HepG2 (cell line): Measurements from ENCODE around the gene COMMD7. TPM values are rescaled to one million over a fixed set of nuclear protein-coding genes. Genes with fewer than 3 reads are reported as not detected.

Experiments
- DNMT3B ChIP-seq: conservative IDR thresholded peaks from 2 replicates; pipeline ENCODE4 v1.6.1; 2016; ENCODE audit warnings: missing biosample characterization, control low read depth
- KAT7 ChIP-seq: IDR thresholded peaks from 2 replicates; pipeline ENCODE4 v1.6.1; 2018; ENCODE audit warnings: borderline replicate concordance, missing compliant biosample characterization
- NONO ChIP-seq, 2 experiments: fragments of 450-650 bp in 1 of 2; sonication (generic) in 1 of 2; formaldehyde crosslinking in 1 of 2; IDR thresholded peaks in 1 of 2; conservative IDR thresholded peaks in 1 of 2; 2 replicates each; pipeline versions ENCODE4 v1.6.1 to v1.8.0; 2017 to 2022; ENCODE audit warnings: mild to moderate bottlenecking in 1 of 2, missing genetic modification reagents in 1 of 2, moderate library complexity in 1 of 2
- PCBP1 ChIP-seq: fragments of 200-400 bp; formaldehyde crosslinking; IDR thresholded peaks from 2 replicates; pipeline ENCODE4 v1.6.1; 2017; ENCODE audit warnings: mild to moderate bottlenecking, low read depth, low read length, borderline replicate concordance
- SOX6 ChIP-seq, 2 experiments: fragments of 450-650 bp in 1 of 2; sonication (generic) in 1 of 2; formaldehyde crosslinking in 1 of 2; IDR thresholded peaks; 2 replicates each; pipeline versions ENCODE4 v1.4.0 to v1.6.1; 2017 to 2020; ENCODE audit warnings: antibody characterized with exemption in 1 of 2, mild to moderate bottlenecking in 1 of 2, missing genetic modification reagents in 1 of 2
- SRY ChIP-seq: sonication (generic); formaldehyde crosslinking; IDR thresholded peaks from 2 replicates; pipeline ENCODE4 v1.8.0; 2022; ENCODE audit warnings: mild to moderate bottlenecking, missing genetic modification reagents
- YEATS4 ChIP-seq: sonication (generic); formaldehyde crosslinking; IDR thresholded peaks from 2 replicates; pipeline ENCODE4 v1.4.0; 2020; ENCODE audit warnings: missing genetic modification reagents, borderline replicate concordance
- ZNF253 ChIP-seq: sonication (generic); formaldehyde crosslinking; IDR thresholded peaks from 2 replicates; pipeline ENCODE4 v1.8.0; 2022; ENCODE audit warnings: mild to moderate bottlenecking, missing genetic modification reagents, borderline replicate concordance
- polyA plus RNA-seq, 8 experiments: library from polyadenylated mRNA; depleted of rRNA in 3 of 8; stranded (reverse) in 7 of 8; unstranded in 1 of 8; fragments of >200 nt; fragmentation: Illumina TruSeq in 4 of 8; extraction: Trizol in 4 of 8; gene quantifications; 2 replicates each; pipeline versions ENCODE4 v1.2.1 to v1.2.3, GENCODE V29; 2011 to 2016; ENCODE audit warnings: low read depth in 4 of 8, missing spikeins in 1 of 8, mixed read lengths in 1 of 8; ENCODE audit not compliant: insufficient read depth in 1 of 8
- total RNA-seq, 5 experiments: library from RNA; depleted of rRNA; stranded (reverse); fragments of >200 nt; fragmentation: Illumina TruSeq; extraction: Trizol; gene quantifications; 2 replicates each; pipeline ENCODE4 v1.2.3, GENCODE V29; 2016; ENCODE audit warnings: low read depth in 1 of 5
- TF ChIP-seq, protein P1 (sequence below): sonication (generic); formaldehyde crosslinking; IDR thresholded peaks from 2 replicates; pipeline ENCODE4 v1.8.1; 2023; ENCODE audit warnings: mild to moderate bottlenecking, missing genetic modification reagents
- TF ChIP-seq, protein P2 (sequence below): sonication (generic); formaldehyde crosslinking; conservative IDR thresholded peaks from 2 replicates; pipeline ENCODE4 v1.5.0; 2020; ENCODE audit warnings: missing genetic modification reagents
- TF ChIP-seq, protein P3 (sequence below): sonication (generic); formaldehyde crosslinking; IDR thresholded peaks from 2 replicates; pipeline ENCODE4 v1.5.0; 2020; ENCODE audit warnings: mild to moderate bottlenecking, missing genetic modification reagents
- TF ChIP-seq, protein P4 (sequence below): sonication (generic); formaldehyde crosslinking; IDR thresholded peaks from one replicate; pipeline ENCODE4 v1.5.1; 2020; ENCODE audit warnings: mild to moderate bottlenecking, missing genetic modification reagents; ENCODE audit errors: not compliant biosample characterization

Gene COMMD7
- total and polyA plus RNA-seq, 2 of the 13 experiments (the other 11 are each of a cell fraction or from before 2014, with no cell fraction given) = 42.1 to 53.3 TPM

DNA sequence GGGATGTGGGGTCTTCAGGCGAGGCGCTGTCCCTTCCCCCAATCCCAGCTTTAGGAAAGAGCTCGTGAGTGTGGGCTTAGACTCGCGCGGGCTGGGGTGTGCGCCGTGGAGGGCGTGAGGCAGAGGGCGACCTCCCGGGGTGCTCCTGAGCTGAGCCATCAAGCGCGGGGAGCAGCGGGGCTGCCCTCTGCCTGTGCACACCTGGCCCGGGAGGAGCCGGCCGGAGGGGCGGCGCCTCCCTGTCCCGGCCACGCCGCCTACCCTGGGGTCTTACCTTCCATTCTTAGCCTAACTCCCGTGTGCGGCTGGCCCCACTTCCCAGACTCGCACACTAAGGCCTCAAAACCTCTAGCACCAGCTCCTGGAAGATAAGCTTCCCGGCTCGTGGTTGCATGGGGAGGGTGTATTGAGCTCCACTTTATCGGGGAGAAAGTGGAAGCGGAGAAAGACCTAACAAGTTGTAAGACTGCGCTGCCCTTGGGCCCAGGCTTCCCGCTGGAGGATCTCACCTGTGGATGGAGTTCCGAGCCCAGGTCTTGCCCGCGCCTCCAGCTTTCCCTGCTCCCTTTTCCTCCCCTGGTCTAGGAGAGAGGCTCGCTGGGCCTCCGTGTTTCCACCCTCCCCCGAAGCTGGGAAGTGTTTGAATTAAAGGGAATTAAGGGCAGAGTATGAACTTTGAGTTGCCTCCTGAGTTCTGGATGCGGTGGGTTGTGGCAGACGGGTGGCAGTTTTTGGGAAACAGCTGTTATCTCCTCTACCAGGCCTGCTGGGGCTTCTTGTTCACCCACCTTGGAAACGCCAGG lies 20.1 kb upstream of the COMMD7 start (continued):
- TF ChIP-seq, protein P1, sequence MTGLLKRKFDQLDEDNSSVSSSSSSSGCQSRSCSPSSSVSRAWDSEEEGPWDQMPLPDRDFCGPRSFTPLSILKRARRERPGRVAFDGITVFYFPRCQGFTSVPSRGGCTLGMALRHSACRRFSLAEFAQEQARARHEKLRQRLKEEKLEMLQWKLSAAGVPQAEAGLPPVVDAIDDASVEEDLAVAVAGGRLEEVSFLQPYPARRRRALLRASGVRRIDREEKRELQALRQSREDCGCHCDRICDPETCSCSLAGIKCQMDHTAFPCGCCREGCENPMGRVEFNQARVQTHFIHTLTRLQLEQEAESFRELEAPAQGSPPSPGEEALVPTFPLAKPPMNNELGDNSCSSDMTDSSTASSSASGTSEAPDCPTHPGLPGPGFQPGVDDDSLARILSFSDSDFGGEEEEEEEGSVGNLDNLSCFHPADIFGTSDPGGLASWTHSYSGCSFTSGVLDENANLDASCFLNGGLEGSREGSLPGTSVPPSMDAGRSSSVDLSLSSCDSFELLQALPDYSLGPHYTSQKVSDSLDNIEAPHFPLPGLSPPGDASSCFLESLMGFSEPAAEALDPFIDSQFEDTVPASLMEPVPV (CRISPR knock-in tag) = peak; percentile 83; the same call in 1 of the 2 replicates
- TF ChIP-seq YEATS4 (peak; percentile 28; the same call in 1 of the 2 replicates), PCBP1 (no peak), SRY (peak; percentile 1; the same call in 1 of the 2 replicates), ZNF253 (CRISPR knock-in tag) (no peak), NONO (IDR thresholded peaks at IDR 0.05) (no peak), NONO (CRISPR knock-in tag; conservative IDR thresholded peaks at IDR 0.05) (0 out of 2 replicates have a peak, but pooled peaks have one; percentile 31), DNMT3B (CRISPR knock-in tag) (0 out of 2 replicates have a peak, but pooled peaks have one; percentile 25), KAT7 (CRISPR knock-in tag) (peak; percentile 57; the same call in 1 of the 2 replicates), SOX6 (IDR thresholded peaks at IDR 0.05) (no peak), SOX6 (CRISPR knock-in tag; IDR thresholded peaks at IDR 0.05) (no peak)
- TF ChIP-seq, protein P2, sequence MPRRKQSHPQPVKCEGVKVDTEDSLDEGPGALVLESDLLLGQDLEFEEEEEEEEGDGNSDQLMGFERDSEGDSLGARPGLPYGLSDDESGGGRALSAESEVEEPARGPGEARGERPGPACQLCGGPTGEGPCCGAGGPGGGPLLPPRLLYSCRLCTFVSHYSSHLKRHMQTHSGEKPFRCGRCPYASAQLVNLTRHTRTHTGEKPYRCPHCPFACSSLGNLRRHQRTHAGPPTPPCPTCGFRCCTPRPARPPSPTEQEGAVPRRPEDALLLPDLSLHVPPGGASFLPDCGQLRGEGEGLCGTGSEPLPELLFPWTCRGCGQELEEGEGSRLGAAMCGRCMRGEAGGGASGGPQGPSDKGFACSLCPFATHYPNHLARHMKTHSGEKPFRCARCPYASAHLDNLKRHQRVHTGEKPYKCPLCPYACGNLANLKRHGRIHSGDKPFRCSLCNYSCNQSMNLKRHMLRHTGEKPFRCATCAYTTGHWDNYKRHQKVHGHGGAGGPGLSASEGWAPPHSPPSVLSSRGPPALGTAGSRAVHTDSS = 0 out of 2 replicates have a peak, but pooled peaks have one; percentile 33
- TF ChIP-seq, protein P3, sequence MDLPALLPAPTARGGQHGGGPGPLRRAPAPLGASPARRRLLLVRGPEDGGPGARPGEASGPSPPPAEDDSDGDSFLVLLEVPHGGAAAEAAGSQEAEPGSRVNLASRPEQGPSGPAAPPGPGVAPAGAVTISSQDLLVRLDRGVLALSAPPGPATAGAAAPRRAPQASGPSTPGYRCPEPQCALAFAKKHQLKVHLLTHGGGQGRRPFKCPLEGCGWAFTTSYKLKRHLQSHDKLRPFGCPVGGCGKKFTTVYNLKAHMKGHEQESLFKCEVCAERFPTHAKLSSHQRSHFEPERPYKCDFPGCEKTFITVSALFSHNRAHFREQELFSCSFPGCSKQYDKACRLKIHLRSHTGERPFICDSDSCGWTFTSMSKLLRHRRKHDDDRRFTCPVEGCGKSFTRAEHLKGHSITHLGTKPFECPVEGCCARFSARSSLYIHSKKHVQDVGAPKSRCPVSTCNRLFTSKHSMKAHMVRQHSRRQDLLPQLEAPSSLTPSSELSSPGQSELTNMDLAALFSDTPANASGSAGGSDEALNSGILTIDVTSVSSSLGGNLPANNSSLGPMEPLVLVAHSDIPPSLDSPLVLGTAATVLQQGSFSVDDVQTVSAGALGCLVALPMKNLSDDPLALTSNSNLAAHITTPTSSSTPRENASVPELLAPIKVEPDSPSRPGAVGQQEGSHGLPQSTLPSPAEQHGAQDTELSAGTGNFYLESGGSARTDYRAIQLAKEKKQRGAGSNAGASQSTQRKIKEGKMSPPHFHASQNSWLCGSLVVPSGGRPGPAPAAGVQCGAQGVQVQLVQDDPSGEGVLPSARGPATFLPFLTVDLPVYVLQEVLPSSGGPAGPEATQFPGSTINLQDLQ (CRISPR knock-in tag) = peak; percentile 37; the same call in 1 of the 2 replicates
- TF ChIP-seq, protein P4, sequence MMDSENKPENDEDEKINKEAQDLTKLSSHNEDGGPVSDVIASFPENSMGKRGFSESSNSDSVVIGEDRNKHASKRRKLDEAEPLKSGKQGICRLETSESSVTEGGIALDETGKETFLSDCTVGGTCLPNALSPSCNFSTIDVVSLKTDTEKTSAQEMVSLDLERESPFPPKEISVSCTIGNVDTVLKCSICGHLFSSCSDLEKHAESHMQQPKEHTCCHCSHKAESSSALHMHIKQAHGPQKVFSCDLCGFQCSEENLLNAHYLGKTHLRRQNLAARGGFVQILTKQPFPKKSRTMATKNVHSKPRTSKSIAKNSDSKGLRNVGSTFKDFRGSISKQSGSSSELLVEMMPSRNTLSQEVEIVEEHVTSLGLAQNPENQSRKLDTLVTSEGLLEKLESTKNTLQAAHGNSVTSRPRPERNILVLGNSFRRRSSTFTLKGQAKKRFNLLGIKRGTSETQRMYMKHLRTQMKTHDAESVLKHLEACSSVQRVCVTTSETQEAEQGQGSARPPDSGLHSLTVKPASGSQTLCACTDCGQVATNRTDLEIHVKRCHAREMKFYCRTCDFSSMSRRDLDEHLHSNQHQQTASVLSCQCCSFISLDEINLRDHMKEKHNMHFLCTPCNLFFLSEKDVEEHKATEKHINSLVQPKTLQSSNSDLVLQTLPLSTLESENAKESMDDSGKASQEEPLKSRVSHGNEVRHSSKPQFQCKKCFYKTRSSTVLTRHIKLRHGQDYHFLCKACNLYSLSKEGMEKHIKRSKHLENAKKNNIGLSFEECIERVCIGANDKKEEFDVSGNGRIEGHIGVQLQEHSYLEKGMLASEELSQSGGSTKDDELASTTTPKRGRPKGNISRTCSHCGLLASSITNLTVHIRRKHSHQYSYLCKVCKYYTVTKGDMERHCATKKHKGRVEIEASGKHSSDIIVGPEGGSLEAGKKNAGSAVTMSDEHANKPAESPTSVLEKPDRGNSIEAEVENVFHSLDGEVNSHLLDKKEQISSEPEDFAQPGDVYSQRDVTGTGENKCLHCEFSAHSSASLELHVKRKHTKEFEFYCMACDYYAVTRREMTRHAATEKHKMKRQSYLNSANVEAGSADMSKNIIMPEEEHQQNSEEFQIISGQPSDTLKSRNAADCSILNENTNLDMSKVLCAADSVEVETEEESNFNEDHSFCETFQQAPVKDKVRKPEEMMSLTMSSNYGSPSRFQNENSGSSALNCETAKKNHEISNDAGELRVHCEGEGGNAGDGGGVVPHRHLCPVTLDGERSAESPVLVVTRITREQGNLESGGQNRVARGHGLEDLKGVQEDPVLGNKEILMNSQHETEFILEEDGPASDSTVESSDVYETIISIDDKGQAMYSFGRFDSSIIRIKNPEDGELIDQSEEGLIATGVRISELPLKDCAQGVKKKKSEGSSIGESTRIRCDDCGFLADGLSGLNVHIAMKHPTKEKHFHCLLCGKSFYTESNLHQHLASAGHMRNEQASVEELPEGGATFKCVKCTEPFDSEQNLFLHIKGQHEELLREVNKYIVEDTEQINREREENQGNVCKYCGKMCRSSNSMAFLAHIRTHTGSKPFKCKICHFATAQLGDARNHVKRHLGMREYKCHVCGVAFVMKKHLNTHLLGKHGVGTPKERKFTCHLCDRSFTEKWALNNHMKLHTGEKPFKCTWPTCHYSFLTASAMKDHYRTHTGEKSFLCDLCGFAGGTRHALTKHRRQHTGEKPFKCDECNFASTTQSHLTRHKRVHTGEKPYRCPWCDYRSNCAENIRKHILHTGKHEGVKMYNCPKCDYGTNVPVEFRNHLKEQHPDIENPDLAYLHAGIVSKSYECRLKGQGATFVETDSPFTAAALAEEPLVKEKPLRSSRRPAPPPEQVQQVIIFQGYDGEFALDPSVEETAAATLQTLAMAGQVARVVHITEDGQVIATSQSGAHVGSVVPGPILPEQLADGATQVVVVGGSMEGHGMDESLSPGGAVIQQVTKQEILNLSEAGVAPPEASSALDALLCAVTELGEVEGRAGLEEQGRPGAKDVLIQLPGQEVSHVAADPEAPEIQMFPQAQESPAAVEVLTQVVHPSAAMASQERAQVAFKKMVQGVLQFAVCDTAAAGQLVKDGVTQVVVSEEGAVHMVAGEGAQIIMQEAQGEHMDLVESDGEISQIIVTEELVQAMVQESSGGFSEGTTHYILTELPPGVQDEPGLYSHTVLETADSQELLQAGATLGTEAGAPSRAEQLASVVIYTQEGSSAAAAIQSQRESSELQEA (CRISPR knock-in tag) = peak; percentile 51
